Ascending aorta (tissue), 2 donors: ENCODE results near the gene ITPK1. TPM values are rescaled to one million over a fixed set of nuclear protein-coding genes. Genes with fewer than 3 reads are reported as not detected.

Experiments
- DNase-seq, 2 donors: peaks; one replicate each; pipeline ENCODE4 v3.0.0-alpha.2; 2019; ENCODE audit warnings: low spot score in 2 of 2
- H3K27ac ChIP-seq, 2 donors: fragments of 200-600 bp; sonication (generic); one replicate each; pipeline ENCODE4 v1.5.1; 2016 to 2017; ENCODE audit warnings: mild to moderate bottlenecking in 1 of 2
- H3K27me3 ChIP-seq: fragments of 200-600 bp; sonication (generic); one replicate; pipeline ENCODE4 v1.5.1; 2017
- H3K36me3 ChIP-seq, 2 donors: fragments of 200-600 bp; sonication (generic); one replicate each; pipeline ENCODE4 v1.5.1; 2016
- H3K4me1 ChIP-seq, 2 donors: fragments of 200-600 bp; sonication (generic); one replicate each; pipeline ENCODE4 v1.5.1; 2016 to 2017; ENCODE audit warnings: mild to moderate bottlenecking in 1 of 2
- H3K4me3 ChIP-seq, 2 donors: fragments of 200-600 bp; sonication (generic); one replicate each; pipeline ENCODE4 v1.5.1; 2016 to 2017; ENCODE audit warnings: mild to moderate bottlenecking in 1 of 2
- H3K9me3 ChIP-seq, 2 donors: fragments of 200-600 bp; sonication (generic); one replicate each; pipeline ENCODE4 v1.5.1; 2016
- CTCF ChIP-seq, 3 experiments: fragments of 200-600 bp in 2 of 3; fragments of 450-650 bp in 1 of 3; sonication (generic) in 2 of 3; IDR thresholded peaks; one replicate each; pipeline ENCODE4 v1.5.1; 2016 to 2019; ENCODE audit warnings: antibody characterized with exemption in 3 of 3, mild to moderate bottlenecking in 1 of 3, moderate library complexity in 1 of 3
- intact Hi-C: fragments of 100-400 bp; cut with DNase I; formaldehyde crosslinking; loops from one replicate; pipeline ENCODE4 v1.15.1; 2023
- total RNA-seq: library from RNA; depleted of rRNA; stranded (reverse); fragments of >200 nt; gene quantifications from one replicate; pipeline ENCODE4 v1.1.0, GENCODE V29; 2016

ITPK1 gene
- total RNA-seq, 1 donor from 2014 or later = 85.3 TPM

- H3K27ac ChIP-seq = no peak overlapping the region
- no peak for DNase-seq
- H3K27me3 ChIP-seq = no peaks in the 10 kb centered on the region
- no peak for TF ChIP-seq CTCF (IDR thresholded peaks at IDR 0.05)
- H3K4me1 ChIP-seq = no peaks in the 10 kb centered on the region
- no peak overlapping the region for H3K4me3 ChIP-seq
- H3K36me3 ChIP-seq = peaks cover 20 to 46% of the 10 kb centered on the region in 2 donors
- intact Hi-C loops = no loop called here
- H3K9me3 ChIP-seq = no peaks in the 10 kb centered on the region
Measured at GRCh38 chr14:92938235-92938875, 177.4 kb downstream of the ITPK1 start.

- TF ChIP-seq CTCF (IDR thresholded peaks at IDR 0.05) = no peak
- Histone ChIP-seq H3K27ac (no peak overlapping the region), H3K4me3 (no peak overlapping the region), H3K36me3 (peaks cover 18 to 38% of the 10 kb centered on the region in 2 donors), H3K4me1 (no peaks in the 10 kb centered on the region), H3K27me3 (no peaks in the 10 kb centered on the region), H3K9me3 (no peaks in the 10 kb centered on the region)
- no peak for DNase-seq
- intact Hi-C loops = no loop called here
Measured at GRCh38 chr14:92937051-92937937, 178.4 kb downstream of the ITPK1 start.

- DNase-seq = no peak
- Histone ChIP-seq H3K27ac (no peak overlapping the region), H3K36me3 (peaks cover 8 to 26% of the 10 kb centered on the region in 2 donors), H3K9me3 (no peaks in the 10 kb centered on the region), H3K4me3 (no peak overlapping the region), H3K4me1 (no peaks in the 10 kb centered on the region), H3K27me3 (no peaks in the 10 kb centered on the region)
- intact Hi-C loops = no loop called here
- TF ChIP-seq CTCF (IDR thresholded peaks at IDR 0.05) = no peak
Measured at GRCh38 chr14:92936085-92936484, 179.6 kb downstream of the ITPK1 start.

- DNase-seq = no peak
- Histone ChIP-seq H3K27me3 (no peaks in the 10 kb centered on the region), H3K9me3 (no peaks in the 10 kb centered on the region), H3K36me3 (peaks cover 2 to 22% of the 10 kb centered on the region in 2 donors), H3K4me1 (no peaks in the 10 kb centered on the region), H3K27ac (no peak overlapping the region), H3K4me3 (no peak overlapping the region)
- intact Hi-C loops = no loop called here
- TF ChIP-seq CTCF (IDR thresholded peaks at IDR 0.05) = no peak
Measured at GRCh38 chr14:92935446-92935845, 180.3 kb downstream of the ITPK1 start.

- no peak overlapping the region for H3K27ac ChIP-seq
- H3K9me3 ChIP-seq = no peaks in the 10 kb centered on the region
- no peaks in the 10 kb centered on the region for H3K4me1 ChIP-seq
- no peak for TF ChIP-seq CTCF (IDR thresholded peaks at IDR 0.05)
- DNase-seq = no peak
- no peaks in the 10 kb centered on the region for H3K27me3 ChIP-seq
- H3K36me3 ChIP-seq = peaks cover 0 to 17% of the 10 kb centered on the region in 2 donors
- intact Hi-C loops = no loop called here
- H3K4me3 ChIP-seq = no peak overlapping the region
Measured at GRCh38 chr14:92934196-92935085, 181.3 kb downstream of the ITPK1 start.
